GM21528 (cell line): Measurements from ENCODE around the gene SMIM27.
"Not testable (repeated sequence)": the region's sequence is repeated elsewhere in the genome, so short reads cannot be mapped to it uniquely, and the experiment has no call there.

ENCODE experiments used
- ATAC-seq: cut with Tn5 transposase; IDR thresholded peaks from one replicate; pipeline ENCODE4 v1.9.1; 2021; ENCODE audit warnings: mild to moderate bottlenecking, moderate library complexity; ENCODE audit not compliant: unreplicated experiment, low FRiP score

The SMIM27 gene

GRCh38 chr9:32596096-32596865, 44.2 kb downstream of the SMIM27 start:
- ATAC-seq: no peak

GRCh38 chr9:32596936-32597335, 44.8 kb downstream of the SMIM27 start:
- ATAC-seq: no peak

GRCh38 chr9:32599021-32599420, 46.9 kb downstream of the SMIM27 start:
- not testable (repeated sequence) for ATAC-seq
